ENCODE data around the gene SYNGR1.
"Not testable (repeated sequence)": the region's sequence is repeated elsewhere in the genome, so short reads cannot be mapped to it uniquely, and the experiment has no call there.

SYNGR1 gene

DNA sequence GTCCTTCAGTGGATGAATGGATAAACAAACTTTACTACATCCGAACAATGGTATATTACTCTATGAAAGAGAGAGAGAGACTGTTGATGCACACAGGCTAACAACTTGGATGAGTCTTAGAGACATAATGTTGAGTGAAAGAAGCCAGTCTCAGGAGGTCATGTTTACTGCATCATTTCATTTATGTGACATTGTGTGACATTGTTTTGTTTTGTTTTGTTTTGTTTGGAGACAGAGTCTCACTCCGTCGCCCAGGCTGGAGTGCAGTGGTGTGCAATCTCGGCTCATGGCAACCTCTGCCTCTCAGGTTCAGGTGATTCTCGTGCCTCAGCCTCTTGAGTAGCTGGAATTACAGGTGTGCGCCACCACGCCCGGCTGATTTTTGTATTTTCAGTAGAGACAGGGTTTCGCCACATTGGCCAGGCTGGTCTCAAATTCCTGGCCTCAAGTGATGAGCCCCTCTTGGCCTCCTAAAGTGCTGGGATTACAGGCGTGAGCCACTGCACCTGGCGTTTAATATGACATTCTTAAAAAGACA, 62.1 kb downstream of the SYNGR1 start:
- DNase-seq, result not testable (repeated sequence)

DNA sequence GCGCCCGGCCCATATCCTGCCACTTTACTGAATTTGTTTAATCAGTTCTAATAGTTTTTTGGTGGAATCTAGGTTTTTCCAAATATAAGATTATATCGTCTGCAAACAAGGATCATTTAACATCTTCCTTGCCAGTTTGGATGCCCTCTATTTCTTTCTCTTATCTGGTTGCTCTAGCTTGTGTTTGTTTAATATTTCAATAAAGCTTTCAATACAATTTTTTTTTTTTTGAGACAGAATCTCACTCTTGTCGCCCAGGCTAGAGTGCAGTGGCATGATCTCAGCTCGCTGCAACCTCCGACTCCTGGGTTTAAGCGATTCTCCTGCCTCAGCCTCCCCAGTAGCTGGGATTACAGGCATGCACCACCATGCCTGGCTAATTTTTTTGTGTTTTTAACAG, 63.4 kb downstream of the SYNGR1 start:
- not testable (repeated sequence) for DNase-seq

DNA sequence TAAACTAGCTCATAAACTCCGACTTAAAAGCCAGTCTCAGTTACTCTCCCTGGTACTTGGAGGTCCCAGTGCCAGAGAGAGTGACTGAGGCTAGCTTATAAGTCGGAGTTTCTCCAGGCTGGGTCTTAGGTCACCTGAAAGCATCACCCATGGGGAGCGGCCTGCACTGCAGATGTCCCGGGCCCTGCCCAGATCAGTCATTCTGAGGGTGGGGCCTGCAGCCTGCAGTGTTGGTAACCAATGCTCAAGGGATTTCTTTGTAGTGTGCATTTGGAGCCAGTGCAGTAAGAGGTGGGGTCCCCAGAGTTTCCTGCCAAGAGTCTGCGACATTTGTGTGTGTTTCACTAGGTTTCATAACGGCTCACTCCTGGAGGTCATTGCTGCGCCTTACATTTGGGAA, 64.6 kb downstream of the SYNGR1 start:
- DNase-seq, result no peak

DNA sequence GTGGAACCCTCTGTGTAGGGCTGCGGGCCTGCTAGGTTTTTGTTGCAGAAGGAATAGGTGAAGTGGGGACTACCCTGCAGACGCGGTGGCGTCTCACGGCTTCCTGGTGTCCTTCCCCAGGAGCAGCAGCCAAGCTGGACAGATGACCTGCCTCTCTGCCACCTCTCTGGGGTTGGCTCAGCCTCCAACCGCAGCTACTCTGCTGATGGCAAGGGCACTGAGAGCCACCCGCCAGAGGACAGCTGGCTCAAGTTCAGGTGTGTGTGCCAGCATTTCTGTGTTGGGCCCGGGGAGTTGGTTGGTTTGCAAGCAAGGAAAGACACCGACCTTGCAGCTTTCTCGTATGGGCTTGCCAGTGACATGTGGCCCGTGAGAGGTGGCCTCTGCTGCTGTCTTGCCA, 65.1 kb downstream of the SYNGR1 start:
- DNase-seq, result no peak

DNA sequence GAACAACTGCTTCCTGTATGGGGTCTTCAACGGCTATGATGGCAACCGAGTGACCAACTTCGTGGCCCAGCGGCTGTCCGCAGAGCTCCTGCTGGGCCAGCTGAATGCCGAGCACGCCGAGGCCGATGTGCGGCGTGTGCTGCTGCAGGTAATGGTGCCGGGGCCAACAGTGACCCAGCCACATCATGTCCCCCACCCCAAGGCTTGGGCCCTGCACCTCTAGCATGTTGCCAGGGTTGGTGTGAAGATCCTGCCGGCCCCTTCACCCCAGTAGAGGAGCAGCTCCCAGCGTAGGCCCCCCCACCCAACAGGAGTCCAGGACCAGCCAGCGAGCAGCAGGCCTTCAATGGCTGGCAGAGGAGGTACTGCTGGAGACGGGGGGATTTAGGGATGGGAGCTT, 65.7 kb downstream of the SYNGR1 start:
- DNase-seq, result no peak

DNA sequence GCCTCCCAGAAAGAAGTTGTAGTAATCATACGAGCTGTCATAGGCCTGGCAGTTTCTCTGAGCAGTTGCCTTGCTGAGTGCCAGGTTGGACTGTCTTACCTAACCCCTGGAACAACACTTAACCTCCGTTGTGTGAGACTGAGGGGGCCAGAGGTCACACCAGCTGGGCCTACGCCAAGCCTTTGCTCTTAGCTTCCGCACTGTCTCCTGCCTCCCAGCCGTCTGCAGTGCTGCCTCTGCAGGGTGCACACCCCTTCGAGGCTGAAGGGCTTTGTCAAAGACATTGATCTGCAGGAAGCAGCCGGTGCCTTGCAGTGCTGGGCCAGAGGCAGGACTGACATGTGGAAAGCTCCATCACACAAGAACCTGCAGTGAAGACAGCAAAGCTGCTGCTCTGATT, 66.5 kb downstream of the SYNGR1 start:
- DNase-seq, result no peak

DNA sequence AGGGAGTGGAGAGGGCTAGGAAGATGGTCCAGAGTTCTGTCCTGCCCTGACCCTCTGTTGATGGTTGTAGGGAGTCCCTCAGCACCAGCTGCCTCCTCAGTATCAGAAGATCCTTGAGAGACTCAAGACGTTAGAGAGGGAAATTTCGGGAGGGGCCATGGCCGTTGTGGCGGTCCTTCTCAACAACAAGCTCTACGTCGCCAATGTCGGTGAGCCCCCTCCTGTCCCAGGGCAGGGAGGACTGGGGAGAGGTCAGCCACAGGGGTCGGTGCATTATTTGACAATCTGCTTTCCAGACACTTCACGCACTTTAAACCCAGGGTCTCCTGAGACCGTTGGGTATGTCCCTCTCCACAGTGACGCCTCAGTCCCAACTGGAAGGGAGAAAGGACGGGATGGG, 67.8 kb downstream of the SYNGR1 start:
- no peak for DNase-seq

DNA sequence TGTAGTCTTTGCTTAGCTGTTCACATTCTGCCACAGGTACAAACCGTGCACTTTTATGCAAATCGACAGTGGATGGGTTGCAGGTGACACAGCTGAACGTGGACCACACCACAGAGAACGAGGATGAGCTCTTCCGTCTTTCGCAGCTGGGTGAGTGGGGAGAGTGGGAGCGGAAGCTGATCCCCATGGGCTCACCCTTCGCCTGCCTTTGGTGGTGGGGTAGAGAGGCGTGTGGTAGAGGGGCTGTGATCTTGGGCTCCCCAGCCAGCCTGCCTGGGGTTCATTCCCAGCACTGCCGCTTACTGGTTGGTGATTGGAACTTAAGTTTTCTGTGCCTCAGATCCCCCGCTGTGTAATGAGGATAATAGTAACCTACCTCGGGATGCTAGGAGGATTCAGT, 68.9 kb downstream of the SYNGR1 start:
- DNase-seq, result no peak

DNA sequence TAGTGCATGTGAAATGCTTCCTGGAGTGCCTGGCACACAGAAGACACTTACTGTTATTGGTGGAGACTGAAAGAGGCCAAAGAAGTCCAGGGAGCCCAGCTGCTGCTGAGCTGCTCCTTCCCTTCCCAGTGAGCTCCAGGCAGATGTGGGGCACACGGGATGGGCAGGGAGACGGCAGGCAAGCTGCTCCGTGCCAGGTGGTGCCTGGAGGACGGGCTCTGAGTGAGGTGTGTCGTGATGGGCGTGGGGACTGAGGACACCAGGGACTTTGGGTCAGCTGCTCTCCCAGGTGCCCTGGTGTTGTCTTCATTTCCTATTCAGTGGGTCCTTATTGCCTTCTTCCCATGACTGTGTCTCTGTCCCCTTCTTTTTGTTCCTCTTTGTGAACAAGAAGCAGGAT, 69.3 kb downstream of the SYNGR1 start:
- no peak for DNase-seq

DNA sequence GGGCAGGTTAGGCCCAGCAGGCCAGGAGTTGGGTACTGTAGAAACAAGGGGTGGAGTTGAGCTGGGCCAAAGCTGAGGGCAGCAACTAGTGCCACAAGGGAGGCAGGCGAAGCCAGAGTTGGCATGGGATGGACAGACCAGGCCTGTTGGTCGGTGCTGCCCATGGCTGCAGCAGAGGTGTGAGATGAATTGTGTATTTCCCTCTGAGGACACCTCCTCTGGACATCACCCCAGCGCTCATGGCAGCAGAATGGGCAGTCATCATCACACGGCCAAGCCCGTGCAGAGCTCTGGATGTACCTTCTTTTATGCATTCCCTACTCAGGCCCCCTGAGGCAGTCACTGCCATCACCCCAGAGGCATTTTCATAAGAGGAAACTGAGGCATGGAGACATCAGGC, 70.1 kb downstream of the SYNGR1 start:
- DNase-seq, result no peak

DNA sequence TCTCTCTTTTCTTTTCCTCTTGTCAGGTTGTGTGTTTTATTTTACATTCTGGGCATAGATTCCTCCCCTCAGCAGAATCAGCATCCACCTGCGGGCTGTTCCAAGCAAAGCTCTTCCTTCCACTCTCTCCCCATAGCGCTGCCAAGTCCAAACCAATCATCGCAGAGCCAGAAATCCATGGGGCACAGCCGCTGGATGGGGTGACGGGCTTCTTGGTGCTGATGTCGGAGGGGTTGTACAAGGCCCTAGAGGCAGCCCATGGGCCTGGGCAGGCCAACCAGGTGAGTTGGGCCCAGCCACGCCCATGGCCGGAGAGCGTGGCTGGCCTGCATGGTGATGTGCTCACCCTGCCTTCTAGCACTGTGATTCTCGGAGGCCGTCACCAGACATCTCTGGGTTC, 71.9 kb downstream of the SYNGR1 start:
- no peak for DNase-seq

DNA sequence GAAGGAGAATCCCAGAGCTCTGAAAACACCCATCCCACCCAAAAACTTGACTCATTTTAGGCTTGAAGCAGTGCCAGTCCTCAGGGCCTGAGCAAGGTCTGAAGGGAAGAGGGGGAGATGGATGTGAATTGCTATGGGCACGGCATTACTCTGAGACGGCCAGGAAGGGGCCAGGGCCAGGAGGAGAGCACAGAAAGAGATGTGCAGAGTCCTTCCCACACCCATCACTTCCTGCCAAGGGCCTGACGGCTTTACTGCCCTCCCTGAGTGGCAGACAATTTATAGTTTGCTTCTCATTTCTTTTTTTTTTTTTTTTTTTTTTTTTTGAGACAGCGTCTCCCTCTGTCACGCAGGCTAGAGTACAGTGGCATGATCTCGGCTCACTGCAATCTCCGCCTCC, 72.3 kb downstream of the SYNGR1 start:
- DNase-seq, result no peak

DNA sequence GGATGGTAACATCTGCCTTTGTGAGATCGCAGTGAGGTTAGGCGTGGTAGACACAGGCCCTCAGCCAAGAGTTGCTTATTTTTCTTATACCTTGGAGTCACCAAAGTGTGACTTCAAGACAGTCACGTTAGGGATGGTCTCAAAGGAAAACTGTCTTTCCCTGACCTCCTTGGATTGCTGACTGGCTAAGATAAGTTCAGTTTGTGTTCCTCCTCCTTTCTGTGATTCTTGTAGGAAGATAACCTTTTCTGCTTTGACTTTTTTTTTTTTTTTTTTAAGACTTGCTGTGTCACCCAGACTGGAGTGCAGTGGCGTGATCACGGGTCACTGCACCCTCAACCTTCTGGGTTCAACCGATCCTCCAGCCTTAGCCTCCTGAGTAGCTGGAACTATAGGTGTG, 72.9 kb downstream of the SYNGR1 start:
- no peak for DNase-seq

DNA sequence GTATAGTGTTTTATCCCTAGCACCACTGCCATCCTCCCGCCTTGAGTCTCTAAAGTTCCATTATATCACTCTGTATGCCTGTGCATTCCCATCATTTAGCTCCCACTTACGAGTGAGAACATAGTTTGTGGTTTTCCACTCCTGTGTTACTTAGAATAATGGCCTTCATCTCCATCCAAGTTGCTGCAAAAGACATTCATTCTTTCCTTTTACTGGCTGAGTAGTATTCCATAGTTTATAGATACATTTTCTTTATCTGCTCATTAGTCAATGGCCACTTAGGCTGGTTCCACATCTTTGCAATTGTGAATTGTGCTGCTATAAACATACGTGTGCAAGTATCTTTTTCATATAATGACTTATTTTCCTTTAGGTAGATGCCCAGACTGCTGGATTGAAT, 74.2 kb downstream of the SYNGR1 start:
- no peak for DNase-seq

DNA sequence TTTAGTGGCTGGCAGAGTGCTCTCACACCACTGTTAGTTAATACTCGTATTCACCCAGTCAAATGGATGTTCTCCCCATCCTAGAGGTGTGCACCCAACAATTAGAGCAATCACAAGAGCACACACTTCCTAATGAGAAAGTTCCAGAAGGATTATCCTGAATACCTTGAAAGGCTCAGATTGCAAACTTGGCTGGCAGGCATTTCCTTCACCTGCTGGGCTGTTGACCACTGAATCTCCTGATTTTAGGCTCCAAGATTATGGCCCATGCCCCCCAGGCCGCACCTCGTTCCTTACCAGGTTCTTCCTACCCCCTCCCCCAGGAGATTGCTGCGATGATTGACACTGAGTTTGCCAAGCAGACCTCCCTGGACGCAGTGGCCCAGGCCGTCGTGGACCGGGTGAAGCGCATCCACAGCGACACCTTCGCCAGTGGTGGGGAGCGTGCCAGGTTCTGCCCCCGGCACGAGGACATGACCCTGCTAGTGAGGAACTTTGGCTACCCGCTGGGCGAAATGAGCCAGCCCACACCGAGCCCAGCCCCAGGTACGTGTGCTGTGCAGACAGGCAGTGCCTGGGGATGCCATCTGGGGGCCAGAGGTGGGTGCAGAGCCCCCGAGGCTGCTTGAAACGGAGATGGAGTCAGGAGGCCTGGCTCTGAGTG, 76.7 kb downstream of the SYNGR1 start:
- no peak for DNase-seq

DNA sequence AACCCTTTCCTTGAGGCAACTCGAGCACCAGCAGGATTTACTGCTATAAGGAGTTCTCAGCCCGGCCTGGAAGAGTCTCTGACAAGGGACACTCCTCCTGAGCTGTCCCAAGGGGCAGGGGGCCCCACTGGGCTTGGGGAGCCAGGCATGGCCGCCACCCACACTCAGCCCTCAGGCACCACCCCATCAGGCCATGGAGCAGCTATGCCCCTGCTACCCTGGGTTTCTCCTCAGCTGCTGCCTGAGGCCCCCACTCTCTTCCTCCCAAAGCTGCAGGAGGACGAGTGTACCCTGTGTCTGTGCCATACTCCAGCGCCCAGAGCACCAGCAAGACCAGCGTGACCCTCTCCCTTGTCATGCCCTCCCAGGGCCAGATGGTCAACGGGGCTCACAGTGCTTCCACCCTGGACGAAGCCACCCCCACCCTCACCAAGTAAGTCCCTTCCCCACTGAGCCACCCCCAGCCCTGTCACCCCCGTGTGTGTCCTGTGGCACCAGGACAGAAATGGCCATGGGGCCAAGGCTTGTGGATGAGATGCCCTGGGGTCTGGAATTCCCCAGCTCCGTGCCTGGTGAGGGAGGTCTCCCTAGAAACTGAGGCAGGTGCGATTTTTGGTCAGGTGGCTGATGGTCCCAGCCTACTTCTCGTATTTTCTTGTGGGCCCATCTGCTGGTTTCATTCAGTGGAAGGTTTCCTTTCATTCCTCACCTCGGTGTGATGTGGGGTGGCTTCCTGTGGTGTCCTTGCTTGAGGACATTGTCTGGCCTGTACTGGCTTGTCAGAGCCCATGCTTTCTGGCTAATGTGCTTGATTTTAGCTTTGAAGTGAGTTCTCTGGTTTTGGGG, 78.2 kb downstream of the SYNGR1 start:
- no peak for DNase-seq

DNA sequence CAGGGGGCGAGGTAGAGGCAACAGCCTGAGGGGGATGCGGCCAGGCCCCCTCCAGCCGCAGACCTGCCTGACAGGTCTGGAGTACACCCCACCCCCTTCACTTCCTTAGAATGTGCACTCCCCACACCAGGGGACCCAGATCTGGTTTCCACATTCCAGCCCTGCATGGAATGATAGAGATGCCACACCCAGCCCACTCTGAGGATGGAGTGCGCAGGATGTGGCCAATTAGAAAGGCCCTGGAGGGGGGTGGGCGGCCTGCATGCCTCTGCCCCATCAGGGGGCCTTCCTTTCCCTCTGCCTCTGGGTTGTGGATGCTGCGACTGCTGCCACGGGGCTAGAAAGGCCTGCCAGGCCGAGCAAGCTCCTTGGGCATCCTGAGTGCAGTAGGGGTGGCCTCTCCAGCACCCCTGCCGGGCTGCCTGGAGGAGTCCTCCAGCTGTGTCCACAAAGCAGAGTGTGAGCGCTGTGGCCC, 78.8 kb downstream of the SYNGR1 start:
- DNase-seq, result no peak

DNA sequence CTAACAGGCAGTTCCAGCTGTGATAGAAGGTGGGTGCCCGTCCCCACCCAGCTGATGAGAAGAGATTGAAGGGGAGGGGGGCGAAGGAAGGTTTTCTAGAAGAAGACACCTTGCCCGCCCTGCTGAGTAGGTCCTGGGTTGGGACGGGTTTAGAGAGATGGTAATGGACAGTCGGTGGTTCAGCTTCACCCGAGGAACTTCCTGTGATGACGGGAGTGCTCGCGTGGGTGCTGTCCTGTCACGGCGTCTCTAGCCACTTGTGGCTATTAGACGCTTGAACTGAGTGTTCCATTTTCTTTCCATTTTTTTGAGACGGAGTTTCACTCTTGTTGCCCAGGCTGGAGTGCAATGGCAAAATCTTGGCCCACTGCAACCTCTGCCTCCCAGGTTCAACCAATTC, 79.4 kb downstream of the SYNGR1 start:
- DNase-seq, result no peak

DNA sequence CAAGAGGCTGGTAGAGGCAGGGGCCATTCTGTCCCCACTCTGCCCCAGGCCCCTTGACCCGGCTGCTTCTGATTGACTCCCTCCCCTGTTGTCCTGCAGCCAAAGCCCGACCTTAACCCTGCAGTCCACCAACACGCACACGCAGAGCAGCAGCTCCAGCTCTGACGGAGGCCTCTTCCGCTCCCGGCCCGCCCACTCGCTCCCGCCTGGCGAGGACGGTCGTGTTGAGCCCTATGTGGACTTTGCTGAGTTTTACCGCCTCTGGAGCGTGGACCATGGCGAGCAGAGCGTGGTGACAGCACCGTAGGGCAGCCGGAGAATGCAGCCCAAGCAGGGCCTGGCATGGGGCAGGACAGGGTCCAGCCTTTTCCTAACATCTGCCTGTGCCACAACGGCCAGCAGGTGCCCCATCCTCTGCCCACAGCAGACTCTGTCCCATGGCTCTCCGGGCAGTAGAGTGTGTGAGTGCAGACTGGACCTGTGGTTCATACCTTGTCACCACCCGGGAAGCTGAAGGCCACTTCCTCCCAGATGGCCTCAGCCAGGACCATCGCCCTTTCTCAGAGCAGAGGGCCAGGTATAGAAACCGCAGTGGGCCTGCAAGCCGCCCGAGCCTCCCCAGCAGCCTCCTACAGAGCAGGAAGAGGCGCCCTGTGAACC, 80.3 kb downstream of the SYNGR1 start:
- DNase-seq, result no peak

DNA sequence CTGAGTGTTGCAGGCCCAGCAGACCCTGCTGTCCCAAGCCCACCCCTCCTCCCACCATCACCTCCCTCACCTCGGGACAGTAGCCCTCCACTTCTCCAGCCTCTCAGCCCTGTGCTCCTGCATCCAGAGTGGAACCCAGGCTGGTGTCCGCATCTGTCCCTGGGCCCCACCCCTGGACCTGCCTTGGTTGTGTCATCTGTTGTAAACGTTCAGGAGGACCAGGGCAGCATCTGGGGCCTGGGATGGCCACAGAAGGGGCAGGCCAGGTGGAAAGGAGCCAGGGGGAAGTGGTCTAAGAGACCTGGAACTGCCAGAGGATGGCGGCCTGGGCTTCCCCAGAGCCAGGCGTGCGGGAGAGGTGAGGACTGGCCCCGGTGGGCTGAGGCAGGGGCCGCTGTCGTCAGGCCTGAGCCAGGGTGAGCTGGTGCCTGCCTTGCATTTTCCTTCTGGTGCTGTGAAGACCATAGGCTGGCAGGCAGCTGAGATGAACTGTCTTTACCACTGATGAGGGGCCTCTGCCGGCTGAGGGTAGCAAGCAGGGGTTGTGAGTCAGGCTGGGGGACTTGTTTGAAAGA, 80.9 kb downstream of the SYNGR1 start:
- DNase-seq, result no peak

DNA sequence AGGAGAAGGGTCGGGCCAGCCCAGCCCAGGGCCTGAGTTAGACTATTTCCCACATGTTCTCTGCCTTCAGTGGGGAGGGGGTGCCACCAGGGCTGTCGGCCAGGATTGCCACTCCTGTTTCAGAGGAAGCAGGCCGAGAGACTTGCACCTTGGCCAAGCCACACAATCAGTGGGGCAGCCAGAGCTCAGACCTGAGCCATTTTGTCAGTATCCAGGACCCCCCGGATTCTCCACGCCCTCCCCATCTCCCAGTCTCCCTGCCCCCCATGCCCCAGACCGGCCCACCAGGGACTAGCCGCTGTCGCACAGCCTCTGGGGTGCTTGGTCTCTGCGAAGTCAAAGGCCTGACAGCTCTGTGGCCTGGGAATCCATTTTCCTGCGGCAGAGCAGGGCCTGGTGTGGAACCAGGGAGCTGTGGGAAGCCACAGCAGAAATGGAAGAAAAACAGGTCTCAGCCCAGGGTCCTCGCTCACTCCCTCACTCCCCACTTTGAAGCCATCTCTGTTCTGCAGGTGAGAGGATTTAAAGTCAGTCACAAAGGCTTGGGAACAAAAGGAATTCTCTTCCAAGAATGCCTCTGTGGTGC, 81.5 kb downstream of the SYNGR1 start:
- no peak for DNase-seq

DNA sequence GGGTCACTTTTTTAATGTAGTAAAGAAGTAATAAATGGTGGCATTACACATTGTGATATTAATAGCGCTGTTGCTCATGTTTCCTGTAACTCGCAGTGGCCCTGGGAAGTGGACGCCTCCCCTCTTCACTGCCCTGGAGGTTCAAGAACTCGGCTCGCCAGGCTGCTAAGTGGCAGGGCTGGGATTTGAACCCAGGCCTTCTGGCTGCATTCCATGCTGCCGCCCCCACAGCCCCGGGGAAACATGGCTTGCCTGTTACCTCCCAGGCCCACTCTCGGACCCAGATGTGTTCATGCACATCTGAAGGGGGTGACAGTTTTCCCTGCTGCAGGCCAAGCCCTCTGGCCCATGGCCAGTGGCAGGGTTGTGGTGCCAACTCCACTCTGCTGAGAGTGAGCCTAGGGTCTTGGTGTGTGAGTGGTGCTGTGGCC, 82.0 kb downstream of the SYNGR1 start:
- no peak for DNase-seq

DNA sequence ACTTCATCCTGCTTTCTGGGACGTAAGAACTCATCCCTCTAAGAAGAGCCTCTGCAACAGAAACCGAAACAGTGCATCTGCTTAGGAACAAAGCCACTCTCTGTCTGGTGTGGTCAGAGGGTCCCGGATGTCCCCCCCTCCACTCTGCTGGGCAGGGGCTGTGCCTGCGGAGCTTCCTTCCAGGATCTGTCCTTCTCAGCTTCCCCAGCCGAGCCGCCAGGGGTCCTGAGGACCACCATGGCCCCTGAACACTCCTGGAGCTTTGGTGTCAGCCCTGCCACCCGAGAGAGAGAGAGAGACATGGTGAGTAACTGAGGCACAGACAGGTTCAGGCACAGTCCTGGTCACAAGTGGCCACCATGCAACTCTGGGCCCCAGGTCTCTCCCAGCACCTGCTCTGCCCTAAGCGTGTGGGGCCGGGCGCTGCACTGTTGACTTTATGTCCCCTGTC, 82.6 kb downstream of the SYNGR1 start:
- no peak for DNase-seq
